GM18867 (cell line): ENCODE results near the gene SLC35A3.
A peak's percentile ranks its signal among the peaks of the same experiment; 100 is the strongest.
"Not testable (repeated sequence)": the region's sequence is repeated elsewhere in the genome, so short reads cannot be mapped to it uniquely, and the experiment has no call there.

ENCODE experiments used
- ATAC-seq: cut with Tn5 transposase; IDR thresholded peaks from one replicate; pipeline ENCODE4 v1.9.1; 2021; ENCODE audit warnings: mild to moderate bottlenecking, moderate library complexity; ENCODE audit not compliant: unreplicated experiment

SLC35A3 gene

GRCh38 chr1:99970713-99971255, 988 bp downstream of the SLC35A3 start:
- no peak for ATAC-seq

GRCh38 chr1:99972066-99972465, 2.3 kb downstream of the SLC35A3 start:
- not testable (repeated sequence) for ATAC-seq

- ATAC-seq, result no peak
Observed at GRCh38 chr1:99975529-99975928, 5.7 kb downstream of the SLC35A3 start.

GRCh38 chr1:99977326-99977725, 7.5 kb downstream of the SLC35A3 start:
- ATAC-seq, result not testable (repeated sequence)

- ATAC-seq, result no peak
Observed at GRCh38 chr1:99978218-99978617, 8.4 kb downstream of the SLC35A3 start.

- no peak for ATAC-seq
Observed at GRCh38 chr1:99979091-99979490, 9.3 kb downstream of the SLC35A3 start.

- ATAC-seq, result no peak
Observed at GRCh38 chr1:99980928-99981327, 11.1 kb downstream of the SLC35A3 start.

- ATAC-seq, result no peak
Observed at GRCh38 chr1:99986656-99987225, 16.9 kb downstream of the SLC35A3 start.

- ATAC-seq, result no peak
Observed at GRCh38 chr1:99988210-99988765, 18.5 kb downstream of the SLC35A3 start.

GRCh38 chr1:99992044-99992722, 22.4 kb downstream of the SLC35A3 start:
- no peak for ATAC-seq

GRCh38 chr1:99992760-99993467, 23.1 kb downstream of the SLC35A3 start:
- peak; percentile 76 for ATAC-seq

GRCh38 chr1:99993468-99993845, 23.7 kb downstream of the SLC35A3 start:
- ATAC-seq, result no peak

- no peak for ATAC-seq
Observed at GRCh38 chr1:99994496-99994895, 24.7 kb downstream of the SLC35A3 start.

- no peak for ATAC-seq
Observed at GRCh38 chr1:99996951-99997350, 27.2 kb downstream of the SLC35A3 start.

GRCh38 chr1:100001462-100001861, 31.7 kb downstream of the SLC35A3 start:
- ATAC-seq, result no peak

- ATAC-seq, result no peak
Observed at GRCh38 chr1:100005424-100005823, 35.6 kb downstream of the SLC35A3 start.

GRCh38 chr1:100006688-100007087, 36.9 kb downstream of the SLC35A3 start:
- no peak for ATAC-seq

- ATAC-seq, result no peak
Observed at GRCh38 chr1:100009458-100009857, 39.7 kb downstream of the SLC35A3 start.

- ATAC-seq, result no peak
Observed at GRCh38 chr1:100010804-100011203, 41.0 kb downstream of the SLC35A3 start.

- ATAC-seq, result no peak
Observed at GRCh38 chr1:100019220-100019619, 49.4 kb downstream of the SLC35A3 start.

GRCh38 chr1:100023482-100023881, 53.7 kb downstream of the SLC35A3 start:
- ATAC-seq, result no peak

GRCh38 chr1:100027212-100027611, 57.4 kb downstream of the SLC35A3 start:
- no peak for ATAC-seq
